NT2/D1 (cell line): ENCODE data around the gene SLC30A10.

ENCODE experiments used
- SUZ12 ChIP-seq: IDR thresholded peaks from 2 replicates; pipeline ENCODE4 v1.6.1; 2011; ENCODE audit not compliant: insufficient read length, insufficient read depth; ENCODE audit errors: extremely low read depth
- ZNF274 ChIP-seq: IDR thresholded peaks from 2 replicates; pipeline ENCODE4 v1.6.1; 2011; ENCODE audit warnings: mild to moderate bottlenecking, low read depth, low read length

- TF ChIP-seq ZNF274 (no peak), SUZ12 (no peak)
These were observed 22.8 kb downstream of the SLC30A10 start for GRCh38 chr1:219905524-219905923.
